Measurements from ENCODE around the gene DCD. TPM values are rescaled to one million over a fixed set of nuclear protein-coding genes. Genes with fewer than 3 reads are reported as not detected.

DCD gene
- total RNA-seq, 2 experiments from 2014 or later, result not detected

GRCh38 chr12:54650889-54651288, 2.7 kb upstream of the DCD start:
- H3K4me1 Mint-ChIP-seq (ENCODE audit: low read depth), result no peaks in the 10 kb centered on the region
- Histone ChIP-seq H3K36me3 (ENCODE audit: insufficient read depth, low read length) (no peaks in the 10 kb centered on the region), H3K4me1 (ENCODE audit: insufficient read depth, low read length) (no peaks in the 10 kb centered on the region), H3K4me3 (ENCODE audit: low read length) (no peak overlapping the region), H3K9me3 (ENCODE audit: control insufficient read depth in 1 of 2, insufficient read depth in 1 of 2, low read length in 2 of 2) (no peaks in the 10 kb centered on the region), H3K27me3 (ENCODE audit: control insufficient read depth in 1 of 2, insufficient read depth in 2 of 2, low read length in 2 of 2) (peaks cover 9 to 21% of the 10 kb centered on the region in 2 experiments), H3K27ac (ENCODE audit: low read depth in 1 of 2, low read length in 2 of 2) (no peak overlapping the region)
- no peak for DNase-seq
- H3K27me3 Mint-ChIP-seq, result peaks cover 44% of the 10 kb centered on the region
- H3K36me3 Mint-ChIP-seq (ENCODE audit: low read depth), result no peaks in the 10 kb centered on the region
- TF ChIP-seq, protein P1, sequence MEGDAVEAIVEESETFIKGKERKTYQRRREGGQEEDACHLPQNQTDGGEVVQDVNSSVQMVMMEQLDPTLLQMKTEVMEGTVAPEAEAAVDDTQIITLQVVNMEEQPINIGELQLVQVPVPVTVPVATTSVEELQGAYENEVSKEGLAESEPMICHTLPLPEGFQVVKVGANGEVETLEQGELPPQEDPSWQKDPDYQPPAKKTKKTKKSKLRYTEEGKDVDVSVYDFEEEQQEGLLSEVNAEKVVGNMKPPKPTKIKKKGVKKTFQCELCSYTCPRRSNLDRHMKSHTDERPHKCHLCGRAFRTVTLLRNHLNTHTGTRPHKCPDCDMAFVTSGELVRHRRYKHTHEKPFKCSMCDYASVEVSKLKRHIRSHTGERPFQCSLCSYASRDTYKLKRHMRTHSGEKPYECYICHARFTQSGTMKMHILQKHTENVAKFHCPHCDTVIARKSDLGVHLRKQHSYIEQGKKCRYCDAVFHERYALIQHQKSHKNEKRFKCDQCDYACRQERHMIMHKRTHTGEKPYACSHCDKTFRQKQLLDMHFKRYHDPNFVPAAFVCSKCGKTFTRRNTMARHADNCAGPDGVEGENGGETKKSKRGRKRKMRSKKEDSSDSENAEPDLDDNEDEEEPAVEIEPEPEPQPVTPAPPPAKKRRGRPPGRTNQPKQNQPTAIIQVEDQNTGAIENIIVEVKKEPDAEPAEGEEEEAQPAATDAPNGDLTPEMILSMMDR (IDR thresholded peaks at IDR 0.05), result no peak
- H3K4me3 Mint-ChIP-seq, result no peak overlapping the region
- intact Hi-C loops (cut with DNase I, micrococcal nuclease), result no loop called here
- ChIA-PET POLR2A (no interaction called here), CTCF (no interaction called here)
- H3K27ac Mint-ChIP-seq, result no peak overlapping the region
- H3K9me3 Mint-ChIP-seq, result no peaks in the 10 kb centered on the region
- no peak for ATAC-seq (ENCODE audit: poor library complexity)

- H3K4me1 Mint-ChIP-seq (ENCODE audit: low read depth), result no peaks in the 10 kb centered on the region
Observed at GRCh38 chr12:54650409-54650808, 2.2 kb upstream of the DCD start.

DNA sequence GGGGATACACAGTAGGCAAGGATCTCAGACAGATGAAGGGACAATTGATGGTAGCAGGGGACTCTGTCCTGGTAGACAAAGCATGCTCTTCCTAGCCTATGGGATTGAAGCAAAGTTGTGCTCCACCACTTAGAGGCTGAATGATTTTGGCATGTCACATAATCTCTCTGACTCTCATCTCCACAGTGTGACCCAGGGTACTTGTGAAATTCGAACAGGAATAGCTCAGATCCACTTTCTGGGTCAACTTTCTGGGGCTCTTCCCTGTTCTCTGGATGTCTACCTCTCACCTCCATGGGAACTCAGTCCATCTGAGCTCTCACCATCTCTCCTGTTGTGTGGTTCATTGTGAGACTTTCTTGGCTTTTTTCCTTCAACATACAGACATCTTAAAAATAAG, 1.7 kb upstream of the DCD start:
- no peak overlapping the region for H3K27ac ChIP-seq (ENCODE audit: low read depth in 1 of 2, low read length in 2 of 2)

More at GRCh38 chr12:54650409-54650808, 2.2 kb upstream of the DCD start:
- ChIA-PET CTCF (no interaction called here), POLR2A (no interaction called here)
- Mint-ChIP-seq H3K36me3 (ENCODE audit: low read depth) (no peaks in the 10 kb centered on the region), H3K4me3 (no peak overlapping the region), H3K27me3 (peaks cover 48% of the 10 kb centered on the region), H3K9me3 (no peaks in the 10 kb centered on the region), H3K27ac (no peak overlapping the region)
- DNase-seq (no peak), ATAC-seq (ENCODE audit: poor library complexity) (no peak)
- Histone ChIP-seq H3K27me3 (ENCODE audit: control insufficient read depth in 1 of 2, insufficient read depth in 2 of 2, low read length in 2 of 2) (peaks cover 9 to 25% of the 10 kb centered on the region in 2 experiments), H3K4me1 (ENCODE audit: insufficient read depth, low read length) (no peaks in the 10 kb centered on the region), H3K27ac (ENCODE audit: low read depth in 1 of 2, low read length in 2 of 2) (no peak overlapping the region), H3K4me3 (ENCODE audit: low read length) (no peak overlapping the region), H3K36me3 (ENCODE audit: insufficient read depth, low read length) (no peaks in the 10 kb centered on the region), H3K9me3 (ENCODE audit: control insufficient read depth in 1 of 2, insufficient read depth in 1 of 2, low read length in 2 of 2) (no peaks in the 10 kb centered on the region)
- TF ChIP-seq, protein P1 (IDR thresholded peaks at IDR 0.05), result no peak
- intact Hi-C loops (cut with DNase I, micrococcal nuclease), result no loop called here

More for the DNA sequence above, 1.7 kb upstream of the DCD start:
- H3K27me3 ChIP-seq (ENCODE audit: control insufficient read depth in 1 of 2, insufficient read depth in 2 of 2, low read length in 2 of 2), result peaks cover 5 to 25% of the 10 kb centered on the region in 2 experiments
- TF ChIP-seq, protein P1 (IDR thresholded peaks at IDR 0.05), result no peak
- CTCF ChIA-PET, result no interaction called here
- no peaks in the 10 kb centered on the region for H3K4me1 ChIP-seq (ENCODE audit: insufficient read depth, low read length)
- Mint-ChIP-seq H3K4me1 (ENCODE audit: low read depth) (no peaks in the 10 kb centered on the region), H3K36me3 (ENCODE audit: low read depth) (no peaks in the 10 kb centered on the region), H3K4me3 (no peak overlapping the region), H3K27me3 (peaks cover 53% of the 10 kb centered on the region), H3K27ac (no peak overlapping the region), H3K9me3 (no peaks in the 10 kb centered on the region)
- no peak for ATAC-seq (ENCODE audit: poor library complexity)
- intact Hi-C loops (cut with DNase I, micrococcal nuclease), result no loop called here
- H3K9me3 ChIP-seq (ENCODE audit: control insufficient read depth in 1 of 2, insufficient read depth in 1 of 2, low read length in 2 of 2), result no peaks in the 10 kb centered on the region
- POLR2A ChIA-PET, result no interaction called here
- no peak for DNase-seq
- no peak overlapping the region for H3K4me3 ChIP-seq (ENCODE audit: low read length)
- H3K36me3 ChIP-seq (ENCODE audit: insufficient read depth, low read length), result no peaks in the 10 kb centered on the region
